Stimulated activated CD4-positive, alpha-beta T cell treated with anti-CD3 and anti-CD28 coated beads, TNF-alpha, amount 100 ng/mL, for 48 hours (primary cell): ENCODE results near the gene RNF123.
A peak's percentile ranks its signal among the peaks of the same experiment; 100 is the strongest.

Experiments
- DNase-seq, 3 donors: peaks; one replicate each; pipeline ENCODE4 v3.0.0-alpha.2; 2020; ENCODE audit warnings: low read depth in 3 of 3

Gene RNF123

GRCh38 chr3:49689046-49689907, at the start of gene RNF123, which contains the start of gene MST1:
Gene RNF123 (plus strand): TSS chr3:49689557. CDS start chr3:49691166, 1,609 bp downstream.
Gene MST1 (minus strand): TSS chr3:49689474. CDS start chr3:49688691, 783 bp downstream.
- peak; percentile 81 to 85 (median 83) for DNase-seq

- no peak for DNase-seq
Measured at GRCh38 chr3:49641292-49641691, 48.1 kb upstream of the RNF123 start.

- DNase-seq: no peak
Measured at GRCh38 chr3:49641921-49642707, 47.2 kb upstream of the RNF123 start.

GRCh38 chr3:49642708-49643145, 46.6 kb upstream of the RNF123 start:
- no peak for DNase-seq

GRCh38 chr3:49644684-49645083, 44.7 kb upstream of the RNF123 start:
- DNase-seq: no peak

- DNase-seq: no peak
Measured at GRCh38 chr3:49646236-49646635, 43.1 kb upstream of the RNF123 start.

- DNase-seq: no peak
Measured at GRCh38 chr3:49647741-49648140, 41.6 kb upstream of the RNF123 start.

- no peak for DNase-seq
Measured at GRCh38 chr3:49648354-49649019, 40.9 kb upstream of the RNF123 start.

- DNase-seq: no peak
Measured at GRCh38 chr3:49649576-49649975, 39.8 kb upstream of the RNF123 start.

GRCh38 chr3:49650177-49650576, 39.2 kb upstream of the RNF123 start:
- DNase-seq: no peak

- DNase-seq: no peak
Measured at GRCh38 chr3:49650637-49651036, 38.7 kb upstream of the RNF123 start.

- DNase-seq: no peak
Measured at GRCh38 chr3:49652218-49652902, 37.0 kb upstream of the RNF123 start.

- DNase-seq: no peak
Measured at GRCh38 chr3:49652903-49653415, 36.4 kb upstream of the RNF123 start.

- no peak for DNase-seq
Measured at GRCh38 chr3:49653621-49654020, 35.7 kb upstream of the RNF123 start.

GRCh38 chr3:49654176-49654825, 35.1 kb upstream of the RNF123 start:
- no peak for DNase-seq

- no peak for DNase-seq
Measured at GRCh38 chr3:49654955-49655556, 34.3 kb upstream of the RNF123 start.

GRCh38 chr3:49655731-49656285, 33.5 kb upstream of the RNF123 start:
- no peak for DNase-seq

GRCh38 chr3:49656541-49657112, 32.7 kb upstream of the RNF123 start:
- DNase-seq: no peak

GRCh38 chr3:49657208-49657915, 32.0 kb upstream of the RNF123 start:
- no peak for DNase-seq
